HG02678 (cell line): Measurements from ENCODE around the gene NOX5.

Experiments used
- ATAC-seq: cut with Tn5 transposase; IDR thresholded peaks from one replicate; pipeline ENCODE4 v1.9.1; 2021; ENCODE audit warnings: mild to moderate bottlenecking, moderate library complexity; ENCODE audit not compliant: unreplicated experiment

NOX5 gene

DNA sequence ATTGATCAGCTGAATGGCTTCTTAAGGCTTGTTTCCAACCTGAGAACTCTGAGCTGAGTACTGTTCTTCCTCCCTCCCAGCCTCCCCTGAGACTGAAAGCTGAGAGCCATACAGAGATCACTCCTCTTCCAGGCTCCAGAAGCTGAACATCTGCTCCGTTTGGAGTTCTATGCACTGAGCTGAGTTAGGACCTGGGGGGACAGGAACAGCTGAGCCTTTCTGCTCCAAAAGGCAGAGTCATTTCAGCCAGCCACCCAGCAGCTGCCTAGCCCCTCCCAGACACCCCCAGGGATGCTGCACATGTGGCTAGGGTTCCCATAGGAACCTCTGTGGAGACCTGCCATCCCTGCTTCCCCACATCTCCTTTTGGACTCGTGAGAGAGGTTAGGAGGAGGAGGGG, 81.7 kb downstream of the NOX5 start:
- no peak for ATAC-seq

- no peak for ATAC-seq
Observed at GRCh38 chr15:69096626-69097025, 82.1 kb downstream of the NOX5 start.

- no peak for ATAC-seq
Observed at GRCh38 chr15:69098771-69099170, 84.3 kb downstream of the NOX5 start.

DNA sequence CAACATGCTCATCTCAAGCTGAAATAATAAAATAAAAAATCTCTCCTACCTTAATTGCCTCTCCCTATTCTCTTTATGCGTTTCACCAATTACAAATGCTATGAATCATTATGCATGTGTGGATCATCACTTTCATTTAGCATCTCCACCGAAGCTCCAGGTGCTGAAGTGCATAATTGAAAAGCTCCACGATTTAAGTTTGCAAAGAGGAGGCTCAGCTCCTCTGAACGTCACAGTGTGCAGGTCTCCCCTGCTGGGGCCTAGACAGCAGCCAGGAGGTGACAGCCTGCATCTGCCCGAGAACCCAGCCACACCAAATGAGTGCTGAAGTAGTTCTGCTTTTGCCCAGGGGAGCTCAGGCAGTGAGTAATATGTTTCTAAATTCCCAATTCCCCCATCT, 85.4 kb downstream of the NOX5 start:
- no peak for ATAC-seq

DNA sequence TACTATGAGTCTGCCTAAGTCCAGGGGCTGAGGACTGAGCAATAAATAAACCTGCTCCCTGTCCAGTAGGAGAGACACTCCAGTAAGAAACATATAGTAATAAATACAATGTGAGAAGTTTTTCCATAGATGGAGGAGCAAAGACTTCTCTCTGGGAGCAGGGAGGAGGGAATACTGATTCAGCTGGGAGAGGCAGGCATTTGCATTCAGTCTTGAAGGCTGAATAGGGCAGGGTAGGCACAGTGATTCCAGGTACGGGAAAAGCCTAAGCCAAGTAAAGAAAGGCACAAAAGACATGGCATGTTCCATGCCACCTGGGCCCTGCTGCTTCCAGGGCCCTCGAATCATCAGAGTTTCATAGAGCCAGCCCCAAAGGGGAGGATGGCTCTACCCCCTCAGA, 86.3 kb downstream of the NOX5 start:
- no peak for ATAC-seq

DNA sequence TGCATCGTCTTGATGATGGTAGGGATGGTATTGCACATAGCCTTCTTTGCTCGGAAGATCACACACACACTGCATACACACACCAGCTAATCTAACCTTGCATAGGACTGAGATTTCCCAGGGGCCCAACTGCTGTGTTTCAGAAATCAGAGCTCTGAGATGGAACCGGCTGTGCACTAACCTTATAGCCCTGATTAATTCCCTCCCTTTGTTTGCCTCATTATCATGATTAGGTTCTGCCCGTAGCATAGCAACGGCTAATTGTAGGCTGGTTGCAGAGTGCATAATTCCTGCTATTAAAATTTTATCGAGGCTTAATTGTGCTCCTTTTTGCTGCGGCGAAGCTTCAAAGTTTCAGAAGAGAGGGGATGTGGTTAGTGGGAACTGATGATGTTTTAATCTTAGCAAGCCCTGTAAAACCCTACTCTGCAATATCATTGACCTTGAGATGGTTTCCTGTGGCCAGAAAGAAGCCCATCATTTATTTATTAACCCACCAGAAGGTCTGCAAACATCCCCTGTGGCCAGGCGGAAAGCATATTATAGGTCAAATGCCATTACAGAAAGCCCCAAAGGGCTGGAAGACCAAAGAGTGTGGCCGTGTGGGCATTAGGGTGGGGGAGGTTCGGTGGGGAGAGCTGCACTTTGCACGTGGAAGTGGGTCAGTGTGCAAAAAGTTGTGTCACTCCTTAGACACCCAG, 89.7 kb downstream of the NOX5 start:
- ATAC-seq: peak; percentile 82

- no peak for ATAC-seq
Observed at GRCh38 chr15:69105451-69105985, 91.0 kb downstream of the NOX5 start.

DNA sequence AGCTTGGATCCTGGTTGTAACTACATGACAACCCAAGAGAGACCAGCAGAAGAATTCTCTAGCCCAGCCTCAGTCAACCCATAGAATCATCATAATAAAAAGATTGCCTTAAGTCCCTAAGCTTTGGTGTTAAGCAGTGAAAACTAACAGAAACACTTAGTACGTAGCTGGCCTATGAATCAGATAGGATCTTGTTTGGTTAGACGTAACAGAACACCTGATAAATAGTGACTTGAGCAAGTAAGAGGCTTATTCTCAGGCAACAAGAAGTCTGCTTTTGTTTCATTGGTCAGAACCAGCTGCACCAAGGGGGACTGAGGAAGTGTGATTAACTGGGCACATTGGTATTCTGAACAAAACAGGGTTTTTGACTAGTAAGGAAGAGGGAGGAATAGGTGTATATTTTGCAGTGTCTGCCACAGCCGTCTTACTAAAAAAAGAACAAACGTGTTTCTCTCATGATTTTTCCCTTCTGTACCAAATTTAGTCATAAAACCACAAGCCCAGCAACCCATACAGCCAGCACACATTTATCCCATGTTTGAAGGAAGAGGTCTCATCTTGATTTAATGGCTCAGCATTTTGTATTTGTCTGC, 92.6 kb downstream of the NOX5 start:
- no peak for ATAC-seq
